Fibroblast of skin of right biceps (primary cell): ENCODE results near the gene GLRX5.

Experiments used
- DNase-seq: peaks from one replicate; pipeline ENCODE4 v3.0.0-alpha.2; 2013

GLRX5 gene

GRCh38 chr14:95534299-95535225, at the start of gene GLRX5:
Gene GLRX5, plus strand, starts transcription at chr14:95535050. Its CDS starts 40 bp downstream, at chr14:95535090.
- DNase-seq: peak; percentile 100

- DNase-seq: no peak
Measured at GRCh38 chr14:95485222-95485819, 49.5 kb upstream of the GLRX5 start.

- DNase-seq: no peak
Measured at GRCh38 chr14:95486875-95487668, 47.8 kb upstream of the GLRX5 start.

GRCh38 chr14:95487669-95488084, 47.2 kb upstream of the GLRX5 start:
- DNase-seq: no peak

GRCh38 chr14:95488376-95489213, 46.3 kb upstream of the GLRX5 start:
- DNase-seq: no peak

GRCh38 chr14:95489214-95490137, 45.4 kb upstream of the GLRX5 start:
- no peak for DNase-seq

GRCh38 chr14:95490138-95490509, 44.7 kb upstream of the GLRX5 start:
- DNase-seq: no peak

GRCh38 chr14:95490727-95491451, 44.0 kb upstream of the GLRX5 start:
- no peak for DNase-seq

- no peak for DNase-seq
Measured at GRCh38 chr14:95491936-95492608, 42.8 kb upstream of the GLRX5 start.

- no peak for DNase-seq
Measured at GRCh38 chr14:95493503-95493902, 41.3 kb upstream of the GLRX5 start.

- DNase-seq: no peak
Measured at GRCh38 chr14:95493976-95494375, 40.9 kb upstream of the GLRX5 start.

GRCh38 chr14:95494456-95494855, 40.4 kb upstream of the GLRX5 start:
- no peak for DNase-seq

GRCh38 chr14:95495076-95495475, 39.8 kb upstream of the GLRX5 start:
- DNase-seq: no peak

- no peak for DNase-seq
Measured at GRCh38 chr14:95495538-95496025, 39.3 kb upstream of the GLRX5 start.

- DNase-seq: no peak
Measured at GRCh38 chr14:95496111-95496681, 38.7 kb upstream of the GLRX5 start.

- DNase-seq: peak; percentile 53
Measured at GRCh38 chr14:95496690-95497259, 38.1 kb upstream of the GLRX5 start.

- DNase-seq: no peak
Measured at GRCh38 chr14:95497561-95498011, 37.3 kb upstream of the GLRX5 start.

- no peak for DNase-seq
Measured at GRCh38 chr14:95498622-95499353, 36.1 kb upstream of the GLRX5 start.
